Superior temporal gyrus (tissue), 1 donor: ENCODE results near the gene COL16A1.
A peak's percentile ranks its signal among the peaks of the same experiment; 100 is the strongest.

Experiments
- DNase-seq: peaks from one replicate; pipeline ENCODE4 v3.0.0-alpha.2; 2016; ENCODE audit errors: extremely low spot score

Gene COL16A1

DNA sequence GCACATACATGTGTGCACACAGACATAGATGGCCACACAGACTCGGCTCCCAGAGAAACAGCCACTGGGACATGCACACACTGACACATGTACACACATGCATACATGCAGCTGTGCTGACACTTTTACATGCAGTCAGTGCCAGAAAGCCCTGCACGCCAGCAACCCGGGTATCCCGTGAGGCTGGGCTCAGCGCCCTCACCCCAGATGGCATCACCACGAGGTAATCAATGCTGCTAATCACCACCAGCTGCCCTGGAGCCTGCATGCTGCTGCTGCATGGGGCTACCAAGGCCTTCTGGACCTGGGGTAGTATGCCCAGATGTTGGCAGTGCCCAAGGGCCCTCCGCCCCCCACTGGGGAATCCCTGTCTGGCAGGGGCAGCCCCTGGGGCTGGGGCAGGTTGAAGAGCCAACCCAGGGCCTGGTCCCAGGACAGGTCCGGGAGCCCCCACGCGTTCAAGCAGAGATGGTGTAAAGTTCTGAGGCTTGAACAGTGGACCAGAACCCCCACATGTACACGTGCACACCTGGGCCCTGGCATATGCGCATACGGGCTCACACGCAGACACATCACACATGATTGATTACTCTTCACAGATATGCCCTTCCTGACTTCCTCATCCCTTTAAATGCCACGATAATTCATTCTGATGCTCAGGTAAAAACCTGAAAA, 2.7 kb upstream of the COL16A1 start:
- DNase-seq = no peak

DNA sequence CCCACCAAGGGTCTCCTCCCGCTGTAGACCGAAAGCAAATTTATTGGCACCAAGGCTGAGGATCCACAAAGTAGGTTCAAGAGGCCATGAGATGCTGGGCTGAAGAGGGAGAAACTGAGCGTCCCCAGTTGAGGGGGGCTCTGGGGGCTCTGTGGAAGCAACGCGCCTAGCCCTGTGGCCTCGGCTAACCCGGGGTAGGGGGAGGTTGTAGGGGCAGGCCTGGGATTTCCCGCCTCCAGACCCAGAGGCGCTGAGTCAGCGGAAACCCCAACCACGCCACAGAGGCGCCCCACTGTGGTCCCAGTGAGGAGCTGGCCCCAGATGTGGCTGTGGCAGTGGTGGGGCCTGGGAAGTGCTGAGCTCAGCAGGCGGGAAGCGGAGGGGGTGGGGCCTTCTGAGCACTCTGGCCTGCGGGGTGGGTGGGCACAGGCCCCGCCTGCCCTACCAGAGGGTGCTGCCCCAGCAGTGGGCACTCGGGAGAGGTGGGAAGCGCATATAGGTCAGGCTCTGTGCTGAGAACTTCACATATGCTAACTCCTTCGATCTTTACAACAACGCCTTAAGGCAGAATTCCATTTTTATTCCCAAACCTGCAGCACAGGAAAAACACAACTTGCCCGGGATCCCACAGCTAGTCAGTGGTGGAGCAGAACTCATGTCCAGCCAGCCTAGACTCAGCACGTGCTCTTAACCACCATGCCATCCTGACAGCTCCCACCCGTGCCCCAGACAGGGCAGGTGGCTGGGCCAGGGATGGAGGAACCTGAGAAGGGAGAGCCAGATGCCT, 1.5 kb upstream of the COL16A1 start:
- DNase-seq = peak; percentile 58

GRCh38 chr1:31704271-31705079, 658 bp upstream of the COL16A1 start:
- no peak for DNase-seq

DNA sequence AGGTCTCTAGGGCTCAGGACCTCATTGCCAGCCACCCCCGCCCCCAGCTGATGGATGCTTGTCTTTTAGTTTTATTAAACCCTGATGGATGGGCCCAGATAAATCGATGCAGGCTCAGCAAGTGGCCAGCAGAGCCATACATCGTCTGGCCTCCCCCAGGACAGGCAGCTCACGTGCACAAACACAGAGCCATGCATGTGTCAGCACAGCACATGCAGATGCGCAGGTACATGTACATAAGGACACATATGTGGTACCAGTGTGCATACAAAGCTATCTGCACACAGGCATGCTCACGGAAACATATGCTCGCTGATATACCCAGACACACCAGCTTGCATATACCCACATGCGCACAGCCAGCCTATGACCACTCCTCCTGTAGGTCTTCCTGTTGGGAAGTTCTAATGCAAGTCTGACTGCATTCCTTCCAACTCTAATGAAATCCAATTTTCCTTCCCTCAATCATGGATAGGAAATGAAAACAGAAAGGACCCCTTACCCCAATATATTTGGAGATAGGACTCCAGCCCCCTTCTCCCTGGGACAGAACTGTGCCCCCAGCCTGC, 897 bp downstream of the COL16A1 start:
- DNase-seq = no peak

GRCh38 chr1:31701091-31701736, 2.6 kb downstream of the COL16A1 start:
- peak; percentile 96 for DNase-seq

- no peak for DNase-seq
Observed at GRCh38 chr1:31700468-31701090, 3.2 kb downstream of the COL16A1 start.

GRCh38 chr1:31699341-31699891, 4.4 kb downstream of the COL16A1 start:
- DNase-seq = no peak

DNA sequence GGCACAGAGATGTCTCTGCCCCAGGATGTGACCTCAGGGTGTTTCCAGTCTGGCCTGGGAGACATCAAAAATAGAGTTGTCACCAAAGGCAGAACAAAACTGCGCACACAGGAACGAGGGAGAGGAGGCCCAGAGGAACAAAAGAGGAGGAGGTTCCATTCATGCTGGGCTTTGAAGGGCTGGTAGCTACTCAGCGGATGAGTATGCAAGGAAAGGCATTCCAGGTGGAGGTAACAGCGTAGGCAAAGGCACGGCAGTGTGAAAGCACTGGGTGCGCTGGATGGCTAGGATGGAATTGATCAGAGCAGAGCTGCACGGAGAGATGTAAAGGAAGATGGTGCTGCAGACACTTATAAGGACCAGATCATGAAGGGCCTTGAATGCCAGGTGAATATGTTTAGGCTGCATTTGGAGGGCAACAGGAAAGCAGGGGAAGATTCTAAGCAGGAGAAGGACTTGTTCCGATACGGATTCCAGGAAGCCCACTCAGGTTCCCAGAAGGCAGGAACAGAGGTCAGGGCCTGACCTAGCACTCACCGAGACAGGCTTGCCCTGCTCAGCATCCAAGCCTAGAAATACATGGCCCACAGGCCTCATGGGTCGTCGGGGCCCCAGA, 6.3 kb downstream of the COL16A1 start:
- no peak for DNase-seq

GRCh38 chr1:31696242-31696641, 7.6 kb downstream of the COL16A1 start:
- peak; percentile 96 for DNase-seq

GRCh38 chr1:31695327-31695726, 8.5 kb downstream of the COL16A1 start:
- no peak for DNase-seq

DNA sequence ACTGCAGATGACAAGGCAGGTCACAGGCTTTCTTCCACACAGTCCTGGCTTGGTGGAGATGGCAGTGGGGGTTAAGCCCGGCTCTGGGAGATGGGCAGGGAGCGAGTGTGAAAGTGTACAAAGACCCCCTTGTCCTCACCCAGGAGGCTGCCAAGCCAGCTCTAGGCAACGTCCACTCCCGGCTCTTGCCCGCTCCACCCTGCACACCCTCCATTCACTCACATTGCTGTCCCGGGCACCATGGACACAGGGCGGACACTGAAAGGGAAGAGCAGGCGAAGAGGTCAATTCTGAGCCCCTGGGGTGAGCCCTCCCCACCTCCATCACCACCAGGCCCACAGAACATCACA, 8.9 kb downstream of the COL16A1 start:
- DNase-seq = peak; percentile 92

DNA sequence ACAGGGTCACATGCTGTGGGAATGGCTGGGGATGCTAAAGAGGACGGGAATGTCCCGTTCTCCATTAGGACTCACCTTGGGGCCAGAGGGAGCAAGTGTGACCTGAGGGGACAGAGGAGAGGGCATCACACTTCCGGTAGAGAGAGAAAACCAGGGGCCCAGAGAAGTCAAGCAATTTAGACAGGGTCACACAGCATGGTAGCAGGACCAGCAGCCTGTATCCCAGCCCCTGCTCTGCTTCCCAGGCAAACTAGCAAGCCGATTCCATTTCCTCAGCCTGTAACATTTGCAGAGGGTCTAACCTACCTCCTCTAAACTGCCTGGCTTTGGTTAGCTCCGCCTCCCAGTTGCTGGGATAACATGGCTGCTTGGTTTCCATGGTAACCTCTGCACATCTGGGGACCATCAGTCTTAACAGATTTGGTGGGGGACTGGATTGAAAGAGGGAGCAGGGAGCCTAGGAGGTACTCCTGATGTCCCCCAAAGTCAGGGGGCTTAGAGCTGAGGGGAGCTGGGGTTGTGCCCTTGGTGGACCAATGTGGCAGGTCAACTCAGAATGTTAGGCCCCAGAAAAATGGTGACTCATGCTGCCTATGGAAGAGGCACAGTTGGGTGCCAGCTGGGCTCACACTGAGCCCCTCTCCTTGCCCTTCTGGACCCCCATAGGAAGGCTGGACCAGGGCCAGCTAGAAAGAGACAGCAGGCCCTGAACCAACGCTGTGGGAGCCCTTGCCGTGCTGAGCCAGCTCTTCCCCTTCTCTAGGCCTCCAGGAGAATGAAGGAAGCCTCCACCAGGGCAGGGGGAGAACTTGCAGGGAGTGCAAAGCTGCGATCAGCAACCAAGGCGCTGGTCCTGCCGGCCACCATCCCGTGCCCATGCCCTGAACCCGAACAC, 9.5 kb downstream of the COL16A1 start:
- no peak for DNase-seq

GRCh38 chr1:31693231-31693630, 10.6 kb downstream of the COL16A1 start:
- DNase-seq = no peak

DNA sequence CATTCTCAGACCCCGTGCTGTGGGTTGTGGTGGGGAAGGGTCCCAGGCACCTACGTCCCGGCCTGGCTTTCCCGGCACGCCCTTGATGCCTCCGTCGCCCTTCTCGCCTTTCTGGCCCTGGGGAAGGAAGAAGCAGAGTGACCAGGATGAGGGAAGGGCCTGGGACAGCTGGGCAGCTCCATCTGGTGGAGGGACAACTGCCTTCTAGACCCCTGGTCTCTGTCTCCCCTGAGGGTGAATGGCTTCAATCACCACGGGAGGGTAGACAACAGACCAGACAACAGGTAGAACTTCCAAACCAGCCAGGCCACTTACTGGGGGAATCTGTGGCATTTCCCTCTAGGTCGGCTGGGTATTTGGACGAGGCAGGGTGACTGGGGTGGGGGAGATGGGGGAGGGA, 11.9 kb downstream of the COL16A1 start:
- DNase-seq = no peak

- DNase-seq = no peak
Observed at GRCh38 chr1:31691446-31691845, 12.4 kb downstream of the COL16A1 start.

- DNase-seq = no peak
Observed at GRCh38 chr1:31690921-31691320, 12.9 kb downstream of the COL16A1 start.

- DNase-seq = no peak
Observed at GRCh38 chr1:31689854-31690253, 14.0 kb downstream of the COL16A1 start.

GRCh38 chr1:31689379-31689778, 14.4 kb downstream of the COL16A1 start:
- DNase-seq = no peak

- DNase-seq = no peak
Observed at GRCh38 chr1:31688233-31688918, 15.4 kb downstream of the COL16A1 start.
